Body of pancreas (tissue), 4 donors: ENCODE data around the gene ADAMTSL4.
A peak's percentile ranks its signal among the peaks of the same experiment; 100 is the strongest.

ENCODE experiments used
- POLR2A ChIP-seq, 3 donors: fragments of 450-650 bp; IDR thresholded peaks; one replicate each; pipeline ENCODE4 v1.6.1; 2016; ENCODE audit warnings: antibody characterized with exemption in 3 of 3, mild to moderate bottlenecking in 2 of 3
- TF ChIP-seq, protein P1 (sequence below), 7 experiments: fragments of 450-650 bp in 4 of 7; fragments of 200-600 bp in 3 of 7; sonication (generic) in 3 of 7; IDR thresholded peaks; one replicate each; pipeline ENCODE4 v1.5.1; 2016 to 2019; ENCODE audit warnings: antibody characterized with exemption in 7 of 7

DNA sequence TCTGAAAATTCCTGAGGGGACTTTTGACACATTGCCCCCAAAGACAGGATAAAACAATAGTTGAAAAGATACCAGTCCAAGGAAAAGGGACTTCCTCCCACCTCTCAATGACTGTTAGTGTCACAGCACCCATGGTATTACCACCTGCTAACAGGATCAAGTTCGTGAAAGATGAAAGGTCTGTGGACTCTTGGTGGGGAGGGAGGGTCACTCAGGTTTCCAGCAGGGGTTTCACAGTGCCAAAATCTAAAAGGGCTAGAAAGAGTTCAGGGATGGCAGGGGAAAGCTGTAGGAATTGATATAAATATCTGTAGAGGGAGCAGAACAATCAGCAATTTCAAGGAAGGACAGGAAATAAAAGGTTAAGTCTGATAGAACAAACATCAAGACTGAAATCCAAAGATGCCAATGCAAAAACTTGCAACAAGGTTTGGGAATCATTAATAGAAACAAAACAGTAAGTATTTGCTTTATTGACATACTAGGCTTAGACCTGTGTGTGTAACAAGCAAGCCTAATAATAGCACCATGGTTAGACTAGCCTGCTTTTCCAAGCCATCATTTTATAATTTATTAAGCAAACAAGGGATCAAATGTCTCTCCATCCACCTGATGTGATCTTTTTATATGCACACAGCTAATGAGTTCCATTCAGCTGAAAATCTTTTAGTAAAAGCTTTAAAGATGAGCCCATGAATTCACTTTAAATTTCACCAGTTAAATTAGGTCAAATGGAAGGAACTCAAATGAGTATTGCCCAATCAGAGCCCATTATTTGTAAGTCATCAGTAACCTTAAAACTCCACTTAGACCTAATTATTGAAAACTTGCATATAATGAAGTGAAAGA is 26.5 kb downstream of the ADAMTSL4 start:
- TF ChIP-seq POLR2A (IDR thresholded peaks at IDR 0.05): peak in 2 of 3 donors; percentile 15 to 47
- TF ChIP-seq, protein P1, sequence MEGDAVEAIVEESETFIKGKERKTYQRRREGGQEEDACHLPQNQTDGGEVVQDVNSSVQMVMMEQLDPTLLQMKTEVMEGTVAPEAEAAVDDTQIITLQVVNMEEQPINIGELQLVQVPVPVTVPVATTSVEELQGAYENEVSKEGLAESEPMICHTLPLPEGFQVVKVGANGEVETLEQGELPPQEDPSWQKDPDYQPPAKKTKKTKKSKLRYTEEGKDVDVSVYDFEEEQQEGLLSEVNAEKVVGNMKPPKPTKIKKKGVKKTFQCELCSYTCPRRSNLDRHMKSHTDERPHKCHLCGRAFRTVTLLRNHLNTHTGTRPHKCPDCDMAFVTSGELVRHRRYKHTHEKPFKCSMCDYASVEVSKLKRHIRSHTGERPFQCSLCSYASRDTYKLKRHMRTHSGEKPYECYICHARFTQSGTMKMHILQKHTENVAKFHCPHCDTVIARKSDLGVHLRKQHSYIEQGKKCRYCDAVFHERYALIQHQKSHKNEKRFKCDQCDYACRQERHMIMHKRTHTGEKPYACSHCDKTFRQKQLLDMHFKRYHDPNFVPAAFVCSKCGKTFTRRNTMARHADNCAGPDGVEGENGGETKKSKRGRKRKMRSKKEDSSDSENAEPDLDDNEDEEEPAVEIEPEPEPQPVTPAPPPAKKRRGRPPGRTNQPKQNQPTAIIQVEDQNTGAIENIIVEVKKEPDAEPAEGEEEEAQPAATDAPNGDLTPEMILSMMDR (IDR thresholded peaks at IDR 0.05): no peak
